Glomerular endothelial cell (primary cell): Measurements from ENCODE around the gene CALD1. TPM values are rescaled to one million over a fixed set of nuclear protein-coding genes. Genes with fewer than 3 reads are reported as not detected.

Source experiments
- DNase-seq: peaks from one replicate; pipeline ENCODE4 v3.0.0-alpha.2; 2011; ENCODE audit warnings: low read depth, low spot score; ENCODE audit errors: extremely low read depth
- total RNA-seq: library from RNA; depleted of rRNA; stranded (reverse); fragments of >200 nt; gene quantifications from 2 replicates; pipeline ENCODE4 v1.2.3, GENCODE V29; 2015

CALD1 gene
- total RNA-seq, 1 donor from 2014 or later = 251 TPM

DNA sequence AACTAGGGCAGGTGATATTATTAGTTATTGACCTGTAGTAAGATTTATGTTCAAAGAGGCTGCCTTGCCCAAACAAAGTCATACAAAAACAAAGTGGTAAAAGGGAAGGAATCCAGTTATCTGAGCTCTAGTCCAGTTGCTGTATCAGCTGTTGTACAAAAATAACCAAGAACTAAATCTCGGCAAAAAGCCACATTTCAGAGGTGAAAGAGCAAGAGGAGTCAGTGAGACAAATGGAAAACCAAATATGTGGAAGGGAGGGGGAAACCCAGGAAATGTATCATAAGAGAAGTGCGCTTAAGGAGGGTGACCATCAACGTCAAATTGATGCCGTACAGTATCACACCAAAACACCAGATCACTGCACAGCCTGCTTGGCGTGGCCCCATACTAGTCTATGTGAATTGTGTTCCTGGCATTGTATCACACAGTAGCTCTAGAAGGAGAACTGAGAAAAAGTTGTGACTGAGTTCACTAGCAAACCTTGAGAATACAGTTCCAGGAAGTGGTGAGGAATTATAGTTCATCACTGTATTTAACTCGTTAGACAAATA, 213.3 kb downstream of the CALD1 start:
- no peak for DNase-seq

DNA sequence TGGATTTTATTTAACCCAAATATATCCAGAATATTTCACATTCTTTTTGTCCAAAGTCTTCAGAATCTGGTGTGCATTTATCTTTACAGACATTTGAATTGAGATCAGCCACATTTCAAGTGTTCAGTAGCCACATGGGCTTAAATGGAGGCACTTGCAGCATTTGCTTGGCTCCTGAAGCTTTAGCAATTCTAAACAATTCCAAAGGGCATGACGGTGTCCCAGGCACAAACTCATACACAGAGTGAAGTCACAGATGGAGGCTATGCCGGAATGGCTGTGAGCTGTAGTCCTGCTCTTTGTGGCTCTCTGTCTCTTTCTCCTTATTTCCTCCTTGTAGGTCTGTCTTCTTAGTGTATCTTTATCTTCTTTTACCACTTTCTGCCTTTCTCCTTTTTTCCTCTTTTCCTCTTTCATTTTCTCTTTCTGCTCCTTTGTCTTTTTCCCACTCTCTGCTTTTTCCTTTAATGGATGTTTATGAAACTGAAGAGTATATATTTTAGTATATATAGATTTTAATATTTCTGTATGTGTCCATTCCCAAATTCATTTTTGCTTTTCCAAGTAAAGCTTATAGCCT, 214.5 kb downstream of the CALD1 start:
- DNase-seq = no peak

DNA sequence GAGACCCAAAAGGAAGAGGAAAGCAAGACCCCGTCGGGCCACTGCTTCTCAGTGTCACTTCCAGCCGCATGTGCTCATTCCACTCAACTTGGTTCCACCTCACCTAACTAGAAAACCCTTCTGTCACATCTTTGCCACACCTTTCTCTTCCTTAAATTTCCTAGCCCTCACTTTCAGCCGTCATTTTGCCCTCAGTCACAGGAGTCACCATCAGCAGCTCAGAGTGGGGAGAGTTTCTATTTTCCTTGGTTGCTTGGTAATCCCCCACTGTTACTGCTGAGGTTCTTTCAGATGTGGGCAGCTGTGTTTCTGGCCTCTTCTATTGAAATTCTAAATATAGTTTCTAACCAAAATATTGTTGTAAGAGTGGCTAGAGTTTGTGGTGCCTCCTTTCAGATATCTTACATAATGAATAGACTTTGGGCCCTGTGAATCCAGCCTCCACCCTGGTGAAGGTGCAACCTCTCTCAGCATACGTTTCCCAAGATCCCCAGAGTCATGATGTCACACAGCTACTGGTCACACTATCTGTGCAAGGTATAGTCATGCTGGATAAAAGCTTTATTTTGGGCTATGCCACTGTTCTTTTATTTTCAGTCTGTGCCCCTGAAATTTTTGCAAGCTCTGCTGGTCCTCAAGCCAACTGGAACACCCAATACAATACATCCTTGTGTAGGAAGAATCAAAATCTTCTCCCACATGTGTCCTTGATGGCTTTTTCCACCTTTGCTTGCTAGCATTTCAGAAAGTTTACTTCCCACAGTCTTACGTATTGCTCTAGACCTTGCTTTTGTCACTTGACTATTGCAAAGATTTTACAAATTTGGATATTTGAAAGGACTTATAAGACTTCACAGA, 216.0 kb downstream of the CALD1 start:
- DNase-seq = no peak

DNA sequence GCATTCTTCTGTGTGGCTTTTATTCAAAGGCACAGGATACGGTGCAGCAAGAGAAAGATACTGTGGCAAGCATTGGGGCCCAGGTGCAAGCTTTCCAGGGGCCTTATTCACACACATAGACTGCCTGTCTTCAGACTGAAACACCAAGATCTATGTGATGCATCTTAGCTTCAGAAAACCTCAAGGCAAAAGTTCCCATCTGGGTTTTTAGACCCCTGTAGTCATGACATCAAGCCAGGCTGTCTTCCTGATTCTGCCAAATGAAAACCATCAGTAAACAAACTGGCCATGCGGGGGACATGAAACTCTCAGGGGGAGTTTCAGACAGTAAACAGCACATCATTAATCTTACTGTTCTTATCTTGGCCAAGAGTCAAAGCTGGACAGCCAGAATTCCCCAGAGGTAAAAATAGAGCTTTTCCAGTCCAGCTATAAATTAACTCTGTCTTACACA, 216.7 kb downstream of the CALD1 start:
- DNase-seq = no peak

DNA sequence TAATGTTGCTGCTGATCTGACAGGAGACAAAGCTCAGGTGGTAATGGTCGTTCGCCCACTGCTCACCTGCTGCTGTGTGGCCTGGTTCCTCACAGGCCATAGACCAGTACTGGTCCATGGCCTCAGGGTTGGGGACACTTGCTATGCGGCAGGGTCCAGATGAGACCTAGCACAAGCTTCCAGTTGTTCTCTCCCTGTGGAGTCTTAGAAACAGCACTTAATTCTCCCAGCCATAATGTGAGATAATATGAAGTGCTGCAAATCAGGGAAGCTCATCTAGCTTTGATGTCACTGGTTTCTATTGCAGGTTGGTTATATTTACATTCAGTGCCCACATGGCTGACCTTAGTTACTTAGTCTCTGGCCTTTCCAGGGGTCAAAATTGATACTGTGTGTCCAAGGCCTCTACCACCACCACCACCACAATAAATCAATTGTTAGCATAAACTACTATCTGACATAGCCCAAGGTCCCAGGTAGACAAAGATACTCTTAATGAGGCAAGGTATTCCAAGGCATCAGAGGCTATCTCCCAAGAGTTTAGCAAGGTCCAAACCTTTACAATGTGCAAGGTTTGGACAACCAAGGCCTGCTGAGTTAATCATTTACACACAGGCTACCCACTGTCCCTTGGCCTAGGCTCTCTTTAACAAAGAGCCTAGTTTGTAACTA, 217.9 kb downstream of the CALD1 start:
- DNase-seq = no peak

DNA sequence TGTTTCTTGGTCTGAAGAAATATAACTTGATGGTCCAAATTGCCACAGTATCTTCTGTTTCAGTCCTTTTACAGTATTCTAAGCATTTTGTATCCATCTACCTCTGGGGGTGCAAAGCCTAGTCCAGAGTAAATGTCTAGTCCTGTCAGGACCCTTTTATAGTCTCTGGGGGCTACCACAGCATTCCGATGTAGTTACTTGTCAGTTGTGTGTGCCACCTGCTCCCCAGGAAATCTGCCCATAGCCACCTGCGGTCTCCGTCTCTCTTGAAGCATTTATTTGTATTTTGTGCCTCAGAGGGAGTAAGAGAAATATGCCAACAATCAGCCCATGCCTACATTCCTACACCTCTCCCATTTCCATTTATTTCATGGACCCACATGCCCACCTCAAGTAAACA, 219.7 kb downstream of the CALD1 start:
- no peak for DNase-seq

DNA sequence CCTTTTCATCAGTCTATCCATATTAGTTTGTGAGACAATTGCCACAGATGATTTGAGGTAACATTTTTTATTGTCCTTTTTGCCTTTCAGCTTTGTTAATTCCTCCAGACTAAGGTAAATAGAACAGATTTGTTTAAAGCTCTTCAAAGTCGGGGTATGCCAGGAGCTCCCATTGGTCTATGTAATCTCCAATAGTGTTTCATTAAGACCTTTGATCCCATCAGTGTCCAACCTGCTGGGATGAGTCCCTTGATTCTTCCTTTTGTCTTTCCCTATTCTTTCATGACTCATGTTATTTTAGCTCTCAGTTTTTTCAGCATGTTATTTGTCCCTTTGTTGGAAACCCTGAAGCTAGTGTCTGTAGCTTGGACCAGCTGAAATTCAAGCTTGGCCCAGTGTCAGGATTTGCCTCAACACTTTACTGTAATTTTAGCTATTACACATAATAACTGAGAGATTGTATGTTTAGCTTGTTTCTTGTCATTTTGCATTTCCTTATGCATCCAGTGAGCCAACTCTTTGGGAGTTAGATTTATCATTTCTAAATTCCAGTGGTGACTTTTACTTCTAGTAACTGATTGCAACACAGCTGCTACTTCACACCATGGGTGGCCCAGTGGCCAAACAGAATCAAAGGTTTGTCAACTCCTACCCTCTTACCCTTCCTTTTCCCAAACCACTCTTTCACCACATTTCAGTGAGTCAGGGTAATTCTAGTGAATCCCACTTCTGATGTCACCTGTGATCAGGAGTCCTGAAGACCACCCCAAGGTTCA, 222.1 kb downstream of the CALD1 start:
- no peak for DNase-seq

DNA sequence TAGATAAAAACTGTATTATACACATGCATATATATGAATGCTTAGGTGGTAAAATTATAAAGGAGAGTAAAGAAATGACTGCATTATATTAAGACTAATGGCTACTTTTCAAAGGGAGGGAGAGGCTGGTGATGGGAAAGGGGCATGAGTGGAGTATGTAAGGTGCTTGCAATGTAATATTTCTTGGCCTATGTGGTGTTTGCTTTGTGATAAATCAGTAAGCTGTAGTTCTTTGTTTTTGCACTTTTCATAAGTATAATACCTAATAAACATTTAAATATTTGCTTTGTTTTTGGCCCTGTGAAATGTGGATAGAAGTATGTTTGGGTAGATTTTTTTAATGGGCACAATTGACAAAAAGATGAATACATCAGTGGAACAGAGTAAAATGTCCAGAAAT, 232.8 kb downstream of the CALD1 start:
- no peak for DNase-seq

Other genes starting within 250 kb of the CALD1 start
- not detected in 2 replicates for gene AKR1B15, start 230.5 kb upstream of the CALD1 start, total RNA-seq
- gene BPGM, start 132.8 kb upstream of the CALD1 start, total RNA-seq = 12.4 and 23.7 TPM in 2 replicates
- gene AGBL3, start 206.9 kb downstream of the CALD1 start, total RNA-seq = 1.3 and 2.5 TPM in 2 replicates